Peyer's patch (tissue), 4 donors: ENCODE results near the gene UBAC1. TPM values are rescaled to one million over a fixed set of nuclear protein-coding genes. Genes with fewer than 3 reads are reported as not detected.

Experiments
- DNase-seq, 3 donors: peaks; one replicate each; pipeline ENCODE4 v3.0.0-alpha.2; 2017 to 2019
- H3K27ac ChIP-seq, 4 donors: fragments of 200-600 bp; sonication (generic); one replicate each; pipeline ENCODE4 v1.5.1; 2016 to 2019
- H3K27me3 ChIP-seq, 2 donors: fragments of 200-600 bp; sonication (generic); one replicate each; pipeline ENCODE4 v1.5.1; 2019
- H3K36me3 ChIP-seq, 3 donors: fragments of 200-600 bp; sonication (generic); one replicate each; pipeline ENCODE4 v1.5.1; 2016 to 2019
- H3K4me1 ChIP-seq, 4 donors: fragments of 200-600 bp; sonication (generic); one replicate each; pipeline ENCODE4 v1.5.1; 2016 to 2019
- H3K4me3 ChIP-seq, 4 donors: fragments of 200-600 bp; sonication (generic); 1 replicate in 3 of 4; 2 replicates in 1 of 4; pipeline ENCODE4 v1.5.1; 2016 to 2019; ENCODE audit warnings: mild to moderate bottlenecking in 1 of 4
- H3K9me3 ChIP-seq, 4 donors: fragments of 200-600 bp; sonication (generic); one replicate each; pipeline ENCODE4 v1.5.1; 2016 to 2019; ENCODE audit warnings: mild to moderate bottlenecking in 1 of 4
- POLR2A ChIP-seq, 2 donors: fragments of 450-650 bp; IDR thresholded peaks; one replicate each; pipeline ENCODE4 v1.5.1; 2017; ENCODE audit warnings: antibody characterized with exemption in 2 of 2, mild to moderate bottlenecking in 2 of 2, moderate library complexity in 2 of 2
- total RNA-seq, 4 donors: library from RNA; depleted of rRNA; stranded (reverse); fragments of >200 nt; gene quantifications; one replicate each; pipeline ENCODE4 v1.1.0, GENCODE V29; 2016
- TF ChIP-seq, protein P1 (sequence below), 6 experiments: fragments of 450-650 bp in 4 of 6; fragments of 200-600 bp in 2 of 6; sonication (generic) in 1 of 6; IDR thresholded peaks; one replicate each; pipeline ENCODE4 v1.5.1; 2017 to 2019; ENCODE audit warnings: antibody characterized with exemption in 6 of 6, mild to moderate bottlenecking in 3 of 6, moderate library complexity in 1 of 6

Gene UBAC1
- total RNA-seq, 4 donors from 2014 or later, result 23.1 to 64.3 (median 43.9) TPM

DNA sequence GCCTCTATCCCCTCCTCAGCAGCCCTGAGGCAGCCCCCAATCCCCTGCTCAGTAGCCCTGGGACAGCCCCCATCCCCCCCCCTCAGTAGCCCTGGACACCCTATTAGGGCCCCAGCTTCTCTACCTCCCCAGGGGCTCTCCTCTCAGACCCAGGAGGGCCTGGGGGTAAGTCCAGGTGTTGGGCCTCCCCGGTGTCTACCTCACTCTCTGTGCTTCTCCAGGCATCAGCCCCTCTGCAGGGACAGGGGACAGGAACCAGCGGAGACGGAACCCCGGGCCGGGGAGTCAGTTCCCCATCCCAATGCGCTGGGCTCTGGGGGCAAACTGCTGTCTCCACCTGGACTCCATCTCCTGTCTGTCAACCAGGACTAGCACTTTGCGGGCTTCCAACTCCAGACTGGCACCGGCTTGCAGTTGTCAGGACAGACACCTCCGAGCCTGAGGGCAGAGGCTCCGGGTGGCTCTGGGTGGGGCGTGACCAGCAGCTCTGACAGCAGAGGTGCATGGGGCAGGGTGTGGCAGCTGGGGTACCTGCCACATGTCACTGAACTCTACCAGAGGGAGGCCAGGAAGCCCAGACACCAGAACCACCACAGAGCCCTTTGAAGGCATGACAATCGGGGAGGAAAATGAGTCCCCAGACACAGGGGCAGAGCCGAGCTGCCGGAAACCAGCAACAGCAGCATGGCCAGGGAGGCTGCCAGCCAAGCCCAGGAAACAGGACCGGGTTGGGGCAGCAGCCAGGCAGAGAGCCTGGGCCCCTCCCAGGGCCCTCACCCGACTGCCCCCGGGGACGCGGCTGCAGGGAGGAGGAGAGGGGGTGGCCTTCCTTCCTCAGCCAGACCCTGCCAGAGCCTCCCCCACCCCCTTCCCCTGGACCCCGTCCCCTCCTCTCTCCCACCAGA lies 17.7 kb upstream of the UBAC1 start:
- DNase-seq, result no peak
- no peaks in the 10 kb centered on the region for H3K27me3 ChIP-seq
- no peak overlapping the region for H3K27ac ChIP-seq
- H3K4me3 ChIP-seq, result no peak overlapping the region
- no peak for TF ChIP-seq POLR2A (IDR thresholded peaks at IDR 0.05)
- TF ChIP-seq, protein P1, sequence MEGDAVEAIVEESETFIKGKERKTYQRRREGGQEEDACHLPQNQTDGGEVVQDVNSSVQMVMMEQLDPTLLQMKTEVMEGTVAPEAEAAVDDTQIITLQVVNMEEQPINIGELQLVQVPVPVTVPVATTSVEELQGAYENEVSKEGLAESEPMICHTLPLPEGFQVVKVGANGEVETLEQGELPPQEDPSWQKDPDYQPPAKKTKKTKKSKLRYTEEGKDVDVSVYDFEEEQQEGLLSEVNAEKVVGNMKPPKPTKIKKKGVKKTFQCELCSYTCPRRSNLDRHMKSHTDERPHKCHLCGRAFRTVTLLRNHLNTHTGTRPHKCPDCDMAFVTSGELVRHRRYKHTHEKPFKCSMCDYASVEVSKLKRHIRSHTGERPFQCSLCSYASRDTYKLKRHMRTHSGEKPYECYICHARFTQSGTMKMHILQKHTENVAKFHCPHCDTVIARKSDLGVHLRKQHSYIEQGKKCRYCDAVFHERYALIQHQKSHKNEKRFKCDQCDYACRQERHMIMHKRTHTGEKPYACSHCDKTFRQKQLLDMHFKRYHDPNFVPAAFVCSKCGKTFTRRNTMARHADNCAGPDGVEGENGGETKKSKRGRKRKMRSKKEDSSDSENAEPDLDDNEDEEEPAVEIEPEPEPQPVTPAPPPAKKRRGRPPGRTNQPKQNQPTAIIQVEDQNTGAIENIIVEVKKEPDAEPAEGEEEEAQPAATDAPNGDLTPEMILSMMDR (IDR thresholded peaks at IDR 0.05), result no peak
- H3K9me3 ChIP-seq, result no peaks in the 10 kb centered on the region
- H3K36me3 ChIP-seq, result no peaks in the 10 kb centered on the region
- no peaks in the 10 kb centered on the region for H3K4me1 ChIP-seq

DNA sequence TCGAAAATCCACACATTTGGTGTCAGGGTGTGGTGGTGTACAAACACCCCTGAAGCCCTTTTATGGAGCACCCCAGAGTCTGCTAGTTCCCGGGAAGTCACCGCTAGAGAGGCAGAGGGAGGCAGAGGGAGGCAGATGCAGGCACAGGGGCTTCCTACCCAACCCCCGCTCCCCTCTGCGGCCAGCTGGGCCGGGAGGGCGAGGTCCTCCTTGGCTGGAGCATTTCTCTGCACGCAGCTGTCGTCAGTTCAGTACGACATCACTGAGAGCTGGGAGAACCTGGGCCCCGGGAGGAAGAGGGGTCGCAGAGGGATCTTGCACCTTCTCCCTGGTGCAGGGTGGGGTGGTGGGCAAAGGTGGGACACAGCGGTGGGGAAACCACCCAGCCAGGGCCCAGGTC lies 15.8 kb upstream of the UBAC1 start:
- Histone ChIP-seq H3K36me3 (no peaks in the 10 kb centered on the region), H3K27ac (no peak overlapping the region), H3K4me1 (no peaks in the 10 kb centered on the region), H3K9me3 (no peaks in the 10 kb centered on the region), H3K27me3 (no peaks in the 10 kb centered on the region), H3K4me3 (no peak overlapping the region)
- no peak for TF ChIP-seq POLR2A (IDR thresholded peaks at IDR 0.05)
- TF ChIP-seq, protein P1 (IDR thresholded peaks at IDR 0.05), result no peak
- no peak for DNase-seq

DNA sequence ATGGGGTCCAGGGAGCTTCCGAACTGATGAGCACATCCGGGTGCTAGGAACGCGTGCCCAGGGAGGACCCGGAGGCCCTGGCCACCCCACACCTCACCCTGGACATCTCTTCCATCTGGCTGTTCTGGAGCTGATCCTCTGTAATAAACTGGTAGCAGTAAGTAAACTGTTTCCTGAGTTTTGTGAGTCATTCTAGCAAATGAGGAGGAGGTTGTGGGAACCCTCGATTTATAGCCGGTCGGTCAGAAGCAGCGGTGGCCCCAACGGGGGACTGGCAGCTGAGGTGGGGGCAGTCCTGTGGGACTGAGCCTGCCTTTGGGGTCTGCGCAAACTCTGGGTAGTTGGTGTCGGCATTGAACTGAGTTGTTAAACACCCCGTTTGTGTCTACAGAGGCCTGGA lies 15.4 kb upstream of the UBAC1 start:
- Histone ChIP-seq H3K36me3 (no peaks in the 10 kb centered on the region), H3K27ac (no peak overlapping the region), H3K4me3 (no peak overlapping the region), H3K4me1 (no peaks in the 10 kb centered on the region), H3K27me3 (no peaks in the 10 kb centered on the region), H3K9me3 (no peaks in the 10 kb centered on the region)
- no peak for DNase-seq
- TF ChIP-seq, protein P1 (IDR thresholded peaks at IDR 0.05), result no peak
- TF ChIP-seq POLR2A (IDR thresholded peaks at IDR 0.05), result no peak

GRCh38 chr9:135975834-135976233 lies 14.7 kb upstream of the UBAC1 start:
- Histone ChIP-seq H3K4me1 (no peaks in the 10 kb centered on the region), H3K9me3 (no peaks in the 10 kb centered on the region), H3K4me3 (no peak overlapping the region), H3K27ac (no peak overlapping the region), H3K27me3 (no peaks in the 10 kb centered on the region), H3K36me3 (no peaks in the 10 kb centered on the region)
- no peak for DNase-seq
- TF ChIP-seq, protein P1 (IDR thresholded peaks at IDR 0.05), result no peak
- TF ChIP-seq POLR2A (IDR thresholded peaks at IDR 0.05), result no peak

- H3K27ac ChIP-seq, result no peak overlapping the region
- TF ChIP-seq POLR2A (IDR thresholded peaks at IDR 0.05), result no peak
- TF ChIP-seq, protein P1 (IDR thresholded peaks at IDR 0.05), result no peak
- H3K4me1 ChIP-seq, result no peaks in the 10 kb centered on the region
- no peaks in the 10 kb centered on the region for H3K9me3 ChIP-seq
- no peaks in the 10 kb centered on the region for H3K27me3 ChIP-seq
- H3K4me3 ChIP-seq, result no peak overlapping the region
- no peak for DNase-seq
- no peaks in the 10 kb centered on the region for H3K36me3 ChIP-seq
Observed at GRCh38 chr9:135974220-135974573, 13.0 kb upstream of the UBAC1 start.
